Memory B cell (primary cell): ENCODE results near the gene SEC23IP.

Experiments
- ATAC-seq: fragments of 150-1000 bp; cut with Tn5 transposase; 2 replicates; pipeline ENCODE4 v1.10.0; 2021; ENCODE audit warnings: low read depth, mild to moderate bottlenecking, moderate library complexity
- DNase-seq, 2 donors: peaks; one replicate each; pipeline ENCODE4 v3.0.0; 2022; ENCODE audit warnings: low spot score in 2 of 2
- H3K27ac Mint-ChIP-seq: one replicate; pipeline ENCODE4 v1.8.0; 2022; ENCODE audit warnings: mild to moderate bottlenecking, moderate library complexity, mixed read lengths
- H3K27me3 Mint-ChIP-seq: one replicate; pipeline ENCODE4 v1.8.0; 2022; ENCODE audit warnings: mixed read lengths
- H3K36me3 Mint-ChIP-seq: one replicate; pipeline ENCODE4 v1.8.0; 2022; ENCODE audit warnings: mild to moderate bottlenecking, mixed read lengths
- H3K4me1 Mint-ChIP-seq: one replicate; pipeline ENCODE4 v1.8.0; 2022; ENCODE audit warnings: mixed read lengths
- H3K4me3 Mint-ChIP-seq: one replicate; pipeline ENCODE4 v1.8.0; 2022; ENCODE audit warnings: mild to moderate bottlenecking, moderate library complexity, mixed read lengths
- H3K9me3 Mint-ChIP-seq: one replicate; pipeline ENCODE4 v1.8.0; 2022; ENCODE audit warnings: mixed read lengths

SEC23IP gene

GRCh38 chr10:119892188-119893065 lies at the start of gene SEC23IP:
SEC23IP (plus strand) TSS chr10:119892730; CDS start chr10:119892783, 53 bp downstream.
- Mint-ChIP-seq H3K4me1 (peaks cover 34% of the 10 kb centered on the region), H3K27ac (peak within 1 kb of the TSS; percentile 95), H3K9me3 (no peaks in the 10 kb centered on the region), H3K27me3 (no peaks in the 10 kb centered on the region), H3K4me3 (peak within 1 kb of the TSS; percentile 98), H3K36me3 (peaks cover 5% of the 10 kb centered on the region)
- ATAC-seq (peak; percentile 99), DNase-seq (peak; percentile 81)

GRCh38 chr10:119845656-119846055 lies 46.9 kb upstream of the SEC23IP start:
- H3K4me1 Mint-ChIP-seq, result no peaks in the 10 kb centered on the region
- H3K9me3 Mint-ChIP-seq, result no peaks in the 10 kb centered on the region
- peaks cover 36% of the 10 kb centered on the region for H3K36me3 Mint-ChIP-seq
- DNase-seq (no peak), ATAC-seq (no peak)
- H3K4me3 Mint-ChIP-seq, result no peak overlapping the region
- H3K27ac Mint-ChIP-seq, result no peak overlapping the region
- H3K27me3 Mint-ChIP-seq, result no peaks in the 10 kb centered on the region

DNA sequence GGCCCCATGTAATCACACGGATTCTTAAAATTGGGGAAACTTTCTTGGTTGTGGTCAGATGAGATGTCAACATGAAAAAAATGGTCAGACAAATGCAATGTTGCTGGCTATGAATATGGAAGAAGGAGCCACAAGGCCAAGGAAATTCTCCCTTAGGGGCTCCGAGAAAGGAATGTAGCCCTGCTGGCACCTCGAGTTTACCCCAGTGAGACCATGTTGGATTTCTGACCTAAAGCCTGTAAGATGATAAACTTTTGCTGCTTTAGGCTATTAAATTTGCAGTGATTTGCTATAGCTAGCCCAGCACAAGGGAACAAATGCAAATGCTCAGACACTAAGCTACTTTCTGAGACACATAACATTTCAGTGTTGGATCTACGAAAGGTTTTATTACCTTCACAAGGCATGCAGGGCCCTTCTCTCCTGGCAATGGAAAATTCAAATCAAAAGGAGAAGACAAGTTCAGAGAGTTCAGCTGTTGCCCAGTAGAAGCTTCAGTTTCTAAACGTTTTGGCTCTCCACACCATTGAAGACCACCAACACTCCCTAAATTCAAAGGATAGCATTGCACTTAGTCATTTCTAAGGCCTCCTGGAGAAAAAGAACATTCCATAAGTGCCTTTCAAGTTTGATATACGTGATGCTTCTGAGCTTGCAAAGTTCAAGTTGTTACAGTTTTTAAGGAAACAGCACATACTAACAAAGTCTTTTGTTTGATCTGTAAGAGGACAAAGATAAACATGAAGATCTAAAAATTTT lies 43.3 kb upstream of the SEC23IP start:
- no peaks in the 10 kb centered on the region for H3K9me3 Mint-ChIP-seq
- H3K4me3 Mint-ChIP-seq, result no peak overlapping the region
- DNase-seq (no peak), ATAC-seq (no peak)
- H3K4me1 Mint-ChIP-seq, result no peaks in the 10 kb centered on the region
- H3K27me3 Mint-ChIP-seq, result no peaks in the 10 kb centered on the region
- no peak overlapping the region for H3K27ac Mint-ChIP-seq
- peaks cover 28% of the 10 kb centered on the region for H3K36me3 Mint-ChIP-seq

DNA sequence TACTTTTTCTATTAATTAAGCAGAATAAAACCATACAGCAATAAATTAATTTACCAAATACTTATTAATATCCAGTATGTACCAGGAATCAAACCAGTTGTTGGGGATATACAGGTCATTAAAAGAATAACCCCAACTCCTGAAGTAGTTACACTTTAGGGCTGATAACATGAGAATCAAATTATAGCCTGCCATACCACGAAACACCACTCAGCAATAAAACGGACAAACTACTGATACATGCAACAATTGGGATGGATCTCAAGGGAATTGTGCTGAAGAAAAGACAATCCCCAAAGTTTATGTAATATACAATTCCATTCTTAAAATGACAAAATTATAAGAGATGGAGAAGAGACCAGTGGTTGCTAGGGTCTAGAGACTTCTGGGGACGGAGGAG lies 42.6 kb upstream of the SEC23IP start:
- ATAC-seq (no peak), DNase-seq (no peak)
- Mint-ChIP-seq H3K27me3 (no peaks in the 10 kb centered on the region), H3K9me3 (no peaks in the 10 kb centered on the region), H3K27ac (no peak overlapping the region), H3K36me3 (peaks cover 24% of the 10 kb centered on the region), H3K4me3 (no peak overlapping the region), H3K4me1 (no peaks in the 10 kb centered on the region)

DNA sequence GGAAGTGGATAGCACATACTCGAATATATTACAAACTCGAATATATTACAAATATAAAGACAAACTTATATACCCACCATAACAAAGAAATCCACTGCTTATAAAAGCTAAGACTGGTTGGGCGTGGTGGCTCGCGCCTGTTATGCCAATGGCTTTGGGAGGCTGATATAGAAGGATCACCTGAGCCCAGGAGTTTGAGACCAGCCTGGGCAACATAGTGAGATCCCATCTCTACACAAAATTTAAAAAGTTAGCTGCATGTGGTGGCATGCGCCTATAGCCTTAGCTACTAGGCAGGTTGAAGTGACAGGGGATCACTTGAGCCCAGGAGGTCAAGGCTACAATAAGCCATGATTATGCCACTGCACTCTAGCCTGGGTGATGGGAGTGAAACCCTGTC lies 40.3 kb upstream of the SEC23IP start:
- H3K36me3 Mint-ChIP-seq, result peaks cover 25% of the 10 kb centered on the region
- H3K4me3 Mint-ChIP-seq, result no peak overlapping the region
- H3K9me3 Mint-ChIP-seq, result no peaks in the 10 kb centered on the region

DNA sequence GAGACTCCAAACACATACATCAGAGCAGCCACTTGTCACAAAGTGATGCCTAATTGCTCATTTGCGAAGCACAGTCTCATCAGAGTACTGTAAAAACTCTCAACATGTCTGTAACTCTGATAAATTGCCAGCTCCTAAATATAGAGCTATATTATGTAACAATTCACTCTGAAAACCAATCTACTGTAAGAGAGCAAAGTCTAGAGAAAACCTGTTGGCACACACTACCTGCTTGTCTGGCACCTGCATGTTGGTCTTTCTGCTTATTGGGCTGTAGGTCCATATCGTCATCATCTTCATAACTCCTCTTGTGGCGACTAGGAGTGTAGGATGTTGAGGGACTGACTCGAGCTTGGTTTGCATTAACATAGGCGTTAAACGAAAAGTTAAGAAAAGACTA lies 39.7 kb upstream of the SEC23IP start:
- Mint-ChIP-seq H3K9me3 (no peaks in the 10 kb centered on the region), H3K4me1 (no peaks in the 10 kb centered on the region), H3K27me3 (no peaks in the 10 kb centered on the region), H3K36me3 (peaks cover 24% of the 10 kb centered on the region), H3K4me3 (no peak overlapping the region), H3K27ac (no peak overlapping the region)
- ATAC-seq (no peak), DNase-seq (no peak)

More for the DNA sequence above, 40.3 kb upstream of the SEC23IP start:
- ATAC-seq (no peak), DNase-seq (no peak)
- no peaks in the 10 kb centered on the region for H3K27me3 Mint-ChIP-seq
- H3K4me1 Mint-ChIP-seq, result no peaks in the 10 kb centered on the region
- no peak overlapping the region for H3K27ac Mint-ChIP-seq

GRCh38 chr10:119853574-119853973 lies 39.0 kb upstream of the SEC23IP start:
- DNase-seq (no peak), ATAC-seq (no peak)
- Mint-ChIP-seq H3K9me3 (no peaks in the 10 kb centered on the region), H3K4me1 (no peaks in the 10 kb centered on the region), H3K27me3 (no peaks in the 10 kb centered on the region), H3K27ac (no peak overlapping the region), H3K36me3 (peaks cover 24% of the 10 kb centered on the region), H3K4me3 (no peak overlapping the region)

DNA sequence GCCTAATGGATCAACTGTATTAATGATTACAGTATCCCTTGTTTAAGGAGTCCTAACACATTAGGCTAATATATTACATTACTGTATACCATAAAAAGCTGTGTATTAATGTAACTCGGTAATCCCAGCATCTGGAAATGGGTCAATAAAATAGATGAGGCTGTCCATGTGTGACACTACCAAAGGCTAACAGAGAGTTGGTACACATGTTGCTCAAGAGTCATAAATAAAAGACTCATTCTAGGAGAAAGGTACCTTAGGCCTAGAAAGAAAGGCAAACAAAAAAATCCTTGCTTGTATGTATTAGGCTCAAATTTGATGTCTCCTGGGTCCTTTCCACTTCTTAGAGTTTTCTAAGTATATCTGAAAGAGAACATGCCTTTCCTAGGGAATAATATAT lies 34.5 kb upstream of the SEC23IP start:
- H3K36me3 Mint-ChIP-seq, result peaks cover 11% of the 10 kb centered on the region
- no peak overlapping the region for H3K4me3 Mint-ChIP-seq
- H3K4me1 Mint-ChIP-seq, result peaks cover 8% of the 10 kb centered on the region
- H3K27me3 Mint-ChIP-seq, result no peaks in the 10 kb centered on the region
- DNase-seq (no peak), ATAC-seq (no peak)
- no peaks in the 10 kb centered on the region for H3K9me3 Mint-ChIP-seq
- H3K27ac Mint-ChIP-seq, result no peak overlapping the region

- ATAC-seq, result peak; percentile 59
- peak in 1 of 2 donors; percentile 47 for DNase-seq
- Mint-ChIP-seq H3K27ac (no peak overlapping the region), H3K4me1 (peaks cover 10% of the 10 kb centered on the region), H3K27me3 (no peaks in the 10 kb centered on the region), H3K9me3 (peaks cover 3% of the 10 kb centered on the region), H3K4me3 (no peak overlapping the region), H3K36me3 (peaks cover 14% of the 10 kb centered on the region)
Measured at GRCh38 chr10:119859420-119860258, 32.9 kb upstream of the SEC23IP start.

DNA sequence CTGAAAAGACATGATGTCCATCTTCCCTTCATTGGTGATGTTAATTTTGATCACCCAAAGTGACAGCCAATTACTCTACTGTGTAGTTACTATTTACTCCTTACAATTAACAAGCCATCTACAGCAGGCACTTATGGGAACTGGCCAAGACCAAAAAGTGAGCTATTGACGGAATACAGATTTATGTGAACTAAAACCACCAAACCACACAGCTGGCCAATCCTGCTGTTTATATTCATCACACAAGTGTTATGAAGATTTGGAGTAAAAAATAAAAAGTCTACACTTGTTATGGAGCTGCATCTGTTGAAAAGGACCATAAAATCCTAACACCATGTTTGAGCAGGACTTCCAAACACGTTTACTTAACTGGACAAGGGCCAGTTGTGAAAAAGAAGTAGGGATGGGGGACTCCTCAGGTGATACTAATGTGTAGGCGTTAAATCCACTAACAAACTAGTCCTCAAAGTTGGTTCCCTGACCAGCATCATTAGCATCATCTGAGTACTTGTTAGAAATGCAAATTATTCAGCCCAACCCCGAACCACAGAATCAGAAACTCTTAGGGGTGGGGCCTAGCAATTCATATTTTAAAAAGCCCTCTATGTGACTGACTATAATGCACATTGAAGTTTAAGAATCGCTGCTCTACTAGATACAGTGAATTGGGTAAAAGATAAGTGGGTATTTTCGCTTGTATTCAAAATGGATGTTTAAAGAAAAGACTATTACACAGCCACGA lies 31.5 kb upstream of the SEC23IP start:
- no peaks in the 10 kb centered on the region for H3K27me3 Mint-ChIP-seq
- H3K27ac Mint-ChIP-seq, result peak overlapping the region; percentile 67
- peaks cover 12% of the 10 kb centered on the region for H3K4me1 Mint-ChIP-seq
- DNase-seq (no peak), ATAC-seq (peak; percentile 80)
- no peak overlapping the region for H3K4me3 Mint-ChIP-seq
- H3K9me3 Mint-ChIP-seq, result peaks cover 3% of the 10 kb centered on the region
- H3K36me3 Mint-ChIP-seq, result peaks cover 15% of the 10 kb centered on the region

GRCh38 chr10:119862524-119862923 lies 30.0 kb upstream of the SEC23IP start:
- ATAC-seq, result no peak
- no peak overlapping the region for H3K4me3 Mint-ChIP-seq
- H3K4me1 Mint-ChIP-seq, result peaks cover 16% of the 10 kb centered on the region

GRCh38 chr10:119863951-119864565 lies 28.5 kb upstream of the SEC23IP start:
- DNase-seq, result no peak
- H3K36me3 Mint-ChIP-seq, result peaks cover 12% of the 10 kb centered on the region
- H3K27ac Mint-ChIP-seq, result no peak overlapping the region
- H3K4me1 Mint-ChIP-seq, result peaks cover 22% of the 10 kb centered on the region
- H3K9me3 Mint-ChIP-seq, result peaks cover 3% of the 10 kb centered on the region
- no peak overlapping the region for H3K4me3 Mint-ChIP-seq
- no peak for ATAC-seq
- H3K27me3 Mint-ChIP-seq, result no peaks in the 10 kb centered on the region

More at GRCh38 chr10:119862524-119862923, 30.0 kb upstream of the SEC23IP start:
- Mint-ChIP-seq H3K36me3 (peaks cover 12% of the 10 kb centered on the region), H3K9me3 (peaks cover 3% of the 10 kb centered on the region), H3K27me3 (no peaks in the 10 kb centered on the region), H3K27ac (no peak overlapping the region)
- DNase-seq, result no peak

- Mint-ChIP-seq H3K9me3 (peaks cover 3% of the 10 kb centered on the region), H3K36me3 (peaks cover 12% of the 10 kb centered on the region), H3K4me1 (peaks cover 26% of the 10 kb centered on the region), H3K27ac (no peak overlapping the region), H3K27me3 (no peaks in the 10 kb centered on the region), H3K4me3 (no peak overlapping the region)
- no peak for ATAC-seq
- DNase-seq, result no peak
Measured at GRCh38 chr10:119865699-119866240, 26.8 kb upstream of the SEC23IP start.
